Mucosa of descending colon (tissue), 3 donors: ENCODE results near the gene CALR. TPM values are rescaled to one million over a fixed set of nuclear protein-coding genes. Genes with fewer than 3 reads are reported as not detected.

ENCODE experiments used
- ATAC-seq: fragments of 200-7000 bp; cut with Tn5 transposase; one replicate; pipeline ENCODE4 v1.9.1; 2020; ENCODE audit warnings: mild to moderate bottlenecking, moderate library complexity
- DNase-seq, 3 donors: peaks; one replicate each; pipeline ENCODE4 v3.0.0-alpha.2; 2020
- H3K36me3 ChIP-seq: fragments of 200-600 bp; one replicate; pipeline ENCODE4 v1.8.0; 2021; ENCODE audit warnings: low read depth, mild to moderate bottlenecking
- H3K4me1 ChIP-seq: fragments of 200-600 bp; one replicate; pipeline ENCODE4 v1.8.0; 2021; ENCODE audit warnings: low read depth, mild to moderate bottlenecking
- H3K4me3 ChIP-seq: fragments of 200-600 bp; one replicate; pipeline ENCODE4 v1.8.0; 2021; ENCODE audit warnings: mild to moderate bottlenecking
- H3K9me3 ChIP-seq: fragments of 200-600 bp; one replicate; pipeline ENCODE4 v1.8.0; 2021; ENCODE audit warnings: mild to moderate bottlenecking
- intact Hi-C, 2 donors: fragments of 100-400 bp; cut with DNase I in 1 of 2; cut with micrococcal nuclease in 1 of 2; formaldehyde crosslinking; loops; one replicate each; pipeline versions ENCODE4 v1.11.0 to v1.11.1; 2022; cut with DNase I, micrococcal nuclease
- total RNA-seq, 3 donors: library from RNA; stranded (reverse); fragmentation: NEBNext Ultra II Directional in 2 of 3; extraction: Animal tissue kit (Norgen Biotek cat#: 25700) in 2 of 3; gene quantifications; one replicate each; pipeline versions ENCODE4 v1.2.1 to v1.2.4, GENCODE V29; 2021 to 2023
- TF ChIP-seq, protein P1 (sequence below): fragments of 200-600 bp; IDR thresholded peaks from one replicate; pipeline ENCODE4 v1.8.0; 2022; ENCODE audit warnings: antibody characterized with exemption, mild to moderate bottlenecking
- donor health status: DM: no; HTN: no; CAD: no; lungs with moderate emphysema.
- donor health status: DM: no; HTN: no; CAD: no.
- donor health status: DM: no; HTN: yes; CAD: no.

CALR gene
- total RNA-seq, 3 donors from 2014 or later = 433 to 945 (median 637) TPM

DNA sequence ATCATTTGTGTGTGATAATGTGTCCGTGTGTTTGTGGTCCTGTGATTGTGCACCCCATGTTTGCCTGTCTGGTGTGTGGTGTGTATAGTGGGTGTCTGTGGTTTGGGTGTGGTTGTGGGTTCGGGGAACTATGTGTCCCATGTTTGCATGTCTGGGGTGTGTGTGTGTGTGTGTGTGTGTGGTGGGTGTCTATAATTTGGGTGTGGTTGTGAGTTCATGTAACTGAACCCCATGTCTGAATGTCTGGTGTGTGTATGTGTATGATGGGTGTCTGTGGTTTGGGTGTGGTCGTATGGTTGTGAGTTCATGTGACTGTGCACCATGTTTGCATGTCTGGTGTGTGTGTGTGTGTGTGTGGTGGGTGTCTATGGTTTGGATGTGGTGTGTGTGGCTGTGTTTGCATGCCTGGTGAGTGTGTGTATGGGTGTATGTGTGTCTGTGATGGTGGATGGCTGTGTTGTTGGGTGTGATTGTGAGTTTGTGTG lies 45.8 kb downstream of the CALR start:
- H3K4me1 ChIP-seq = peaks cover 16% of the 10 kb centered on the region
- TF ChIP-seq, protein P1, sequence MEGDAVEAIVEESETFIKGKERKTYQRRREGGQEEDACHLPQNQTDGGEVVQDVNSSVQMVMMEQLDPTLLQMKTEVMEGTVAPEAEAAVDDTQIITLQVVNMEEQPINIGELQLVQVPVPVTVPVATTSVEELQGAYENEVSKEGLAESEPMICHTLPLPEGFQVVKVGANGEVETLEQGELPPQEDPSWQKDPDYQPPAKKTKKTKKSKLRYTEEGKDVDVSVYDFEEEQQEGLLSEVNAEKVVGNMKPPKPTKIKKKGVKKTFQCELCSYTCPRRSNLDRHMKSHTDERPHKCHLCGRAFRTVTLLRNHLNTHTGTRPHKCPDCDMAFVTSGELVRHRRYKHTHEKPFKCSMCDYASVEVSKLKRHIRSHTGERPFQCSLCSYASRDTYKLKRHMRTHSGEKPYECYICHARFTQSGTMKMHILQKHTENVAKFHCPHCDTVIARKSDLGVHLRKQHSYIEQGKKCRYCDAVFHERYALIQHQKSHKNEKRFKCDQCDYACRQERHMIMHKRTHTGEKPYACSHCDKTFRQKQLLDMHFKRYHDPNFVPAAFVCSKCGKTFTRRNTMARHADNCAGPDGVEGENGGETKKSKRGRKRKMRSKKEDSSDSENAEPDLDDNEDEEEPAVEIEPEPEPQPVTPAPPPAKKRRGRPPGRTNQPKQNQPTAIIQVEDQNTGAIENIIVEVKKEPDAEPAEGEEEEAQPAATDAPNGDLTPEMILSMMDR = no peak
- no peaks in the 10 kb centered on the region for H3K36me3 ChIP-seq
- no peak for ATAC-seq
- intact Hi-C loops = loop anchor here (5.0 to 10.0 kb wide), 2 partner anchors 108 to 111 kb away; no protein-coding TSS in a partner anchor
- no peaks in the 10 kb centered on the region for H3K9me3 ChIP-seq
- H3K4me3 ChIP-seq = no peak overlapping the region
- no peak for DNase-seq

DNA sequence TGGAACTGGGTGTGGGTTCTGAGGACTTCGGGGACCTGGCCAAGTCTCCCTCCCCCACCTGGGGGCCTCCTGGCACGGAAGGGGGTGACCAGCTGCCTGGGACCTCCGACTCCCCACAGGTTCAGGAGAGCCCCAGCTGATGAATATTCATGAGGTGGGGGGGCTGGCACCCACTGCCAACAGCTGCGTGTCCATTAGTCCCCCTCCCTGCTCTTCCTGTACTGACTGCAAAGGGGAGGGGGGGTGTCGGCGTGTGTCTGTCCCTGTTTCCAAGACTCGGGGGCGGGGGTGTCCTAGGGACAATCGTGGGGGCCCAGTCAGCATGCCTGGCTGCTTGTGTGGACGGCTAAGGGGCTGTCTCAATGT lies 46.3 kb downstream of the CALR start:
- no peak overlapping the region for H3K4me3 ChIP-seq
- no peak for ATAC-seq
- H3K9me3 ChIP-seq = no peaks in the 10 kb centered on the region
- H3K36me3 ChIP-seq = no peaks in the 10 kb centered on the region
- intact Hi-C loops = loop anchor here (5.0 to 10.0 kb wide), 3 partner anchors 48 to 110 kb away; no protein-coding TSS in a partner anchor
- TF ChIP-seq, protein P1 = no peak
- DNase-seq = no peak
- H3K4me1 ChIP-seq = peaks cover 16% of the 10 kb centered on the region

- H3K9me3 ChIP-seq = no peaks in the 10 kb centered on the region
- ATAC-seq = peak; percentile 90
- DNase-seq = peak; percentile 86 to 89 (median 86)
- H3K4me1 ChIP-seq = peaks cover 16% of the 10 kb centered on the region
- intact Hi-C loops = loop anchor here in 1 of 2 donors (5.0 to 10.0 kb wide), 2 partner anchors 47 to 110 kb away; no protein-coding TSS in a partner anchor
- no peaks in the 10 kb centered on the region for H3K36me3 ChIP-seq
- no peak overlapping the region for H3K4me3 ChIP-seq
- TF ChIP-seq, protein P1 = no peak
Observed at GRCh38 chr19:12985049-12985776, 46.8 kb downstream of the CALR start.

GRCh38 chr19:12986726-12987125 lies 48.3 kb downstream of the CALR start:
- Histone ChIP-seq H3K36me3 (no peaks in the 10 kb centered on the region), H3K4me1 (peaks cover 16% of the 10 kb centered on the region), H3K4me3 (no peak overlapping the region), H3K9me3 (no peaks in the 10 kb centered on the region)
- DNase-seq (no peak), ATAC-seq (no peak)
- TF ChIP-seq, protein P1 = no peak
- intact Hi-C loops = loop anchor here in 1 of 2 donors (5.0 to 10.0 kb wide), 2 partner anchors 46 to 108 kb away; no protein-coding TSS in a partner anchor

DNA sequence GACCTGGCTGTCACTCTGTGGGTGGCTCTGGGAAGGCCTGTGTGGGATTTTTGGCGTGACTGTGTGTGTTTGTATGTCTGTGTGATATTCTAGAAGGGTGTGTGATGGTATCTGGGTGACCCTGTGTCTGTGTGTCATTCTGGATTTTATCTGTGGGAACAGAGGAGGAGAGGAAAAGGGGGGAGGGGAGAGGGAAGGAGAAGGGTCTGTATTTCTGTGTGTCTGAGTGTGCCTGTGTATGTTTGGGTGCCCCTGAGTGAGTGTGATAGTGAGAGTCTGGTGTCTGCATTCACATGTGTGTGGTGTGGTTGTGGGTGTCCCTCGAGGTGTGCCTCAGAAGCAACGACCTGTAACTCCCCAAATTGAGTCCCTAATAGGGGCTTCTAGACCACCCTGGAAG lies 48.8 kb downstream of the CALR start:
- TF ChIP-seq, protein P1 = no peak
- intact Hi-C loops = loop anchor here in 1 of 2 donors (5.0 to 10.0 kb wide), 2 partner anchors 45 to 108 kb away; no protein-coding TSS in a partner anchor
- H3K36me3 ChIP-seq = no peaks in the 10 kb centered on the region
- ATAC-seq (no peak), DNase-seq (no peak)
- peaks cover 16% of the 10 kb centered on the region for H3K4me1 ChIP-seq
- H3K4me3 ChIP-seq = no peak overlapping the region
- no peaks in the 10 kb centered on the region for H3K9me3 ChIP-seq
